Sigmoid colon (tissue), 7 donors: Measurements from ENCODE around the gene TSTD2. TPM values are rescaled to one million over a fixed set of nuclear protein-coding genes. Genes with fewer than 3 reads are reported as not detected.
A peak's percentile ranks its signal among the peaks of the same experiment; 100 is the strongest.

Experiments
- DNase-seq: peaks from one replicate; pipeline ENCODE4 v3.0.0-alpha.2; 2019
- H3K27ac ChIP-seq, 4 donors: fragments of 200-600 bp; sonication (generic); one replicate each; pipeline ENCODE4 v1.5.1; 2016 to 2019; ENCODE audit warnings: mild to moderate bottlenecking in 1 of 4
- H3K27me3 ChIP-seq, 3 donors: fragments of 200-600 bp; sonication (generic); one replicate each; pipeline ENCODE4 v1.5.1; 2019; ENCODE audit warnings: mild to moderate bottlenecking in 1 of 3
- H3K36me3 ChIP-seq, 4 donors: fragments of 200-600 bp; sonication (generic); one replicate each; pipeline ENCODE4 v1.5.1; 2016 to 2019
- H3K4me1 ChIP-seq, 4 donors: fragments of 200-600 bp; sonication (generic); one replicate each; pipeline ENCODE4 v1.5.1; 2017 to 2019
- H3K4me3 ChIP-seq, 4 donors: fragments of 200-600 bp; sonication (generic); one replicate each; pipeline ENCODE4 v1.5.1; 2017 to 2019; ENCODE audit warnings: mild to moderate bottlenecking in 2 of 4, moderate library complexity in 1 of 4
- H3K9me3 ChIP-seq, 4 donors: fragments of 200-600 bp in 3 of 4; sonication (generic) in 3 of 4; one replicate each; pipeline versions ENCODE4 v1.5.1 to v1.6.1; 2013 to 2019
- EP300 ChIP-seq, 4 donors: sonication (generic); formaldehyde crosslinking; IDR thresholded peaks; one replicate each; pipeline ENCODE4 v1.6.1; 2017; ENCODE audit warnings: antibody characterized with exemption in 4 of 4
- POLR2A ChIP-seq, 2 donors: fragments of 450-650 bp; IDR thresholded peaks; one replicate each; pipeline ENCODE4 v1.6.1; 2016; ENCODE audit warnings: antibody characterized with exemption in 2 of 2, mild to moderate bottlenecking in 2 of 2, moderate library complexity in 2 of 2
- POLR2AphosphoS5 ChIP-seq, 4 donors: sonication (generic); formaldehyde crosslinking; IDR thresholded peaks; one replicate each; pipeline ENCODE4 v1.6.1; 2017; ENCODE audit warnings: antibody characterized with exemption in 4 of 4
- WGBS, 2 donors: extraction: QIAGEN DNeasy Blood & Tissue Kit; methylation state at CpG; one replicate each; pipeline ENCODE4 v1.1.7; 2013; 5-methylcytosine and 5-hydroxymethylcytosine counted together
- intact Hi-C: fragments of 100-400 bp; cut with DNase I; formaldehyde crosslinking; loops from one replicate; pipeline ENCODE4 v1.15.1; 2023
- polyA plus RNA-seq, 3 donors: library from polyadenylated mRNA; stranded (reverse); fragments of 200-250 nt; gene quantifications; one replicate each; pipeline ENCODE4 v1.2.3, GENCODE V29; 2013
- total RNA-seq, 4 donors: library from RNA; depleted of rRNA; stranded (reverse); fragments of >200 nt; gene quantifications; one replicate each; pipeline ENCODE4 v1.1.0, GENCODE V29; 2016
- TF ChIP-seq, protein P1 (sequence below), 4 experiments: fragments of 450-650 bp in 3 of 4; fragments of 200-600 bp in 1 of 4; IDR thresholded peaks; one replicate each; pipeline ENCODE4 v1.5.1; 2016 to 2019; ENCODE audit warnings: antibody characterized with exemption in 4 of 4, mild to moderate bottlenecking in 3 of 4, moderate library complexity in 2 of 4
- donor health status: healthy with polysubstance abuse.
- donor health status: Bipolar disorder and iron deficiency.
- donor health status: healthy.

TSTD2 gene
- total and polyA plus RNA-seq, 7 donors: 8.4 to 31.2 (median 15.5) TPM

DNA sequence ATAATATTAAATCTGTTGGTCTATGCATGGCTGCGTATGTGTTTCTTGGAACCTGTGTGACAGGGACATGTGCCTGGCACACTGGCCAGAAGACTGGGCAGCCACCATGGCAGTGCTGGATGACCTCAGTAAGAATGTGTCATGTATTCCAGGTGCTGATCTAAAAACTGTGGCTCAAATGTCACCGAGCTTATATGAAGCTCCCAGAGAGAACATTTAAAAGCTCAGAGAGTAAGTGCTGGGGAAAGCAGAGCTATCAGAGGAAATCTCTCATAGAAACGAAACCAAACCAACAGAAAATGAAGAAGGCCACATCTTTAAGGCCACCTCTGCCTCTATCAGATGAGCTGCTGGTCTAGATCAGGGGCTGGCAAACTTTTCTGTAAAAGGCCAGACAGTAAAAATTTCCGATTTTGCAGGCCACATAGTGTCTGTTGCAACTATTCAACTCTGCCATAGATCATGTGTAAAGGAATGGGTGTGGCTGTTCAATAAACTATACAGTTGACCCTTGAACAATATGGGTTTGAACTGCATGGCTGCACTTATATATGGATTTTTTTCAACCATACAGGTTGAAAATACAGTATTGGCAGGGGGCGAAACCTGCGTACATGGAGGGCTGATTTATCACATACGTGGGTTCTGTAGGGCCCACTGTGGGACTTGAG lies 31.8 kb downstream of the TSTD2 start:
- no peak overlapping the region for H3K4me3 ChIP-seq

DNA sequence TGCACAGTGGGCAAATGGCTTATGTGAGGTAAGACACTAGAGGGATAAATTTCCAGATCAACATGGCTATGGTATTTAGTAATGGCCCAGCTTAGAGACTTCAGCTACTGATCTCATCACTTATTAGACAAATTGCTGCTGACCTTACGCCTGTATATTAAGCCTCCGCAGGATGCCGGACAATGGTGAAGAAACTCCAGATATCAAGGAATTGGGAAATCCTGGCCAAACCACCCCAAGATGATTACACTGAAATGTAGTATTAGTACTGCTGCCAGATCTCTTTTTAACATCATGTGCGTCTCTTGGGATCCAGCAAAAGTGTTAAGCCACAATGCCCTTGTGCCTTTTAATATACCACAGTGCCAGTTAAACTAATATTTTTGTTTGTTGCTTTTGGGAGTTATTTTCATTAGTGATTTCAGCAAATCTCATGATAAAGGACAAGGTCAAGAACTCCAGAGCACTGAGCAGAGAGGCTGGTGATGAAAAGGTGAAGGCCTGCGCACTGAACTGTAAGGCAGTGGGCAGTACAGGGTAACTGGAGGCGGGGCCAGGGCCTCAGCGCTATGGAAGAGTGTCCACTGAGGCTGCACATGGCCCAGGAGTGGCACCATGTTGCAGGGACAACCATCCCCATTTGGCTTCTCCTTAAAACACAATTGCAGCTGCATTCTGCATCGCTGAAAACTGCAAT lies 32.5 kb downstream of the TSTD2 start:
- H3K4me1 ChIP-seq: peaks cover 0 to 31% (median 19%) of the 10 kb centered on the region in 4 donors
- WGBS, 2 donors: 97% methylated on average over 8 of the region's 8 CpGs
- no peaks in the 10 kb centered on the region for H3K27me3 ChIP-seq
- intact Hi-C loops: no loop called here
- H3K9me3 ChIP-seq: no peaks in the 10 kb centered on the region
- no peak for TF ChIP-seq POLR2AphosphoS5 (IDR thresholded peaks at IDR 0.05)
- TF ChIP-seq POLR2A (IDR thresholded peaks at IDR 0.05): no peak
- no peak for TF ChIP-seq EP300 (IDR thresholded peaks at IDR 0.05)
- TF ChIP-seq, protein P1, sequence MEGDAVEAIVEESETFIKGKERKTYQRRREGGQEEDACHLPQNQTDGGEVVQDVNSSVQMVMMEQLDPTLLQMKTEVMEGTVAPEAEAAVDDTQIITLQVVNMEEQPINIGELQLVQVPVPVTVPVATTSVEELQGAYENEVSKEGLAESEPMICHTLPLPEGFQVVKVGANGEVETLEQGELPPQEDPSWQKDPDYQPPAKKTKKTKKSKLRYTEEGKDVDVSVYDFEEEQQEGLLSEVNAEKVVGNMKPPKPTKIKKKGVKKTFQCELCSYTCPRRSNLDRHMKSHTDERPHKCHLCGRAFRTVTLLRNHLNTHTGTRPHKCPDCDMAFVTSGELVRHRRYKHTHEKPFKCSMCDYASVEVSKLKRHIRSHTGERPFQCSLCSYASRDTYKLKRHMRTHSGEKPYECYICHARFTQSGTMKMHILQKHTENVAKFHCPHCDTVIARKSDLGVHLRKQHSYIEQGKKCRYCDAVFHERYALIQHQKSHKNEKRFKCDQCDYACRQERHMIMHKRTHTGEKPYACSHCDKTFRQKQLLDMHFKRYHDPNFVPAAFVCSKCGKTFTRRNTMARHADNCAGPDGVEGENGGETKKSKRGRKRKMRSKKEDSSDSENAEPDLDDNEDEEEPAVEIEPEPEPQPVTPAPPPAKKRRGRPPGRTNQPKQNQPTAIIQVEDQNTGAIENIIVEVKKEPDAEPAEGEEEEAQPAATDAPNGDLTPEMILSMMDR (IDR thresholded peaks at IDR 0.05): no peak
- H3K4me3 ChIP-seq: no peak overlapping the region
- H3K27ac ChIP-seq: no peak overlapping the region
- peaks cover 32 to 65% (median 42%) of the 10 kb centered on the region in 4 donors for H3K36me3 ChIP-seq
- DNase-seq: no peak

More for the DNA sequence above, 31.8 kb downstream of the TSTD2 start:
- no peaks in the 10 kb centered on the region for H3K27me3 ChIP-seq
- H3K9me3 ChIP-seq: no peaks in the 10 kb centered on the region
- H3K27ac ChIP-seq: no peak overlapping the region
- TF ChIP-seq, protein P1 (IDR thresholded peaks at IDR 0.05): no peak
- no peak for TF ChIP-seq POLR2AphosphoS5 (IDR thresholded peaks at IDR 0.05)
- no peak for TF ChIP-seq POLR2A (IDR thresholded peaks at IDR 0.05)
- no peak for TF ChIP-seq EP300 (IDR thresholded peaks at IDR 0.05)
- peaks cover 0 to 26% (median 16%) of the 10 kb centered on the region in 4 donors for H3K4me1 ChIP-seq
- 62 to 87% methylated on average over 7 of the region's 7 CpGs for WGBS, 2 donors
- DNase-seq: no peak
- intact Hi-C loops: no loop called here
- peaks cover 34 to 71% (median 43%) of the 10 kb centered on the region in 4 donors for H3K36me3 ChIP-seq

DNA sequence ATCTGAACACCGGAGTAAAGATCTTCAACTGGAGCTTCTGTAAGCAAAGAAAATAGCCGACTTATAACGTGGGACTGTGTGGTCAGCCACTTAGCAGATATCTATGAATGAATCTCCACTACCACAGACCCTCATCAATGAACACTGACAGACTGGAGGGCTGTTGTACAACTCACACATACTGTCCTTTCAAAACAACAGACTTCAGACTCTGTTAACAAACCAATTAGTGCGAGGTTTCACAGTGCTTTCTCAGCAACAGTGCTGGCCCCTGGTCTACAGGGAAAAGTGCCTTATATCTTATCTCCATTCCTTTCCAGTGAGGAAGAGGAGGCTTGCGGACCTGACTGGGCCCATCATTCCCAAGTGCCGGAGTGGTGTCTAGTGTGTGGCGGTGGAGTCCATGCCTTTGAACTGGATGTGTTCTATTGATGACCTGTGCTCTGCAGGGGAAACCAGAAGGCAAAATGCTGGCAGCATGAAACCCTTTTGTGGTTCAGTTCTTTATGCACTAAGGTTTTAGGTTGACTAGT lies 33.8 kb downstream of the TSTD2 start:
- H3K9me3 ChIP-seq: no peaks in the 10 kb centered on the region
- no peak overlapping the region for H3K27ac ChIP-seq
- H3K36me3 ChIP-seq: peaks cover 20 to 52% (median 32%) of the 10 kb centered on the region in 4 donors
- WGBS, 2 donors: 85 to 89% methylated on average over 7 of the region's 7 CpGs
- no peaks in the 10 kb centered on the region for H3K27me3 ChIP-seq
- H3K4me1 ChIP-seq: peaks cover 0 to 42% (median 25%) of the 10 kb centered on the region in 4 donors
- intact Hi-C loops: loop anchor here (2.0 kb wide), 1 partner anchor 15 kb away; no protein-coding TSS in a partner anchor
- no peak overlapping the region for H3K4me3 ChIP-seq
- DNase-seq: no peak
- TF ChIP-seq EP300 (IDR thresholded peaks at IDR 0.05) (no peak), POLR2AphosphoS5 (IDR thresholded peaks at IDR 0.05) (no peak), POLR2A (IDR thresholded peaks at IDR 0.05) (no peak)
- TF ChIP-seq, protein P1 (IDR thresholded peaks at IDR 0.05): no peak

DNA sequence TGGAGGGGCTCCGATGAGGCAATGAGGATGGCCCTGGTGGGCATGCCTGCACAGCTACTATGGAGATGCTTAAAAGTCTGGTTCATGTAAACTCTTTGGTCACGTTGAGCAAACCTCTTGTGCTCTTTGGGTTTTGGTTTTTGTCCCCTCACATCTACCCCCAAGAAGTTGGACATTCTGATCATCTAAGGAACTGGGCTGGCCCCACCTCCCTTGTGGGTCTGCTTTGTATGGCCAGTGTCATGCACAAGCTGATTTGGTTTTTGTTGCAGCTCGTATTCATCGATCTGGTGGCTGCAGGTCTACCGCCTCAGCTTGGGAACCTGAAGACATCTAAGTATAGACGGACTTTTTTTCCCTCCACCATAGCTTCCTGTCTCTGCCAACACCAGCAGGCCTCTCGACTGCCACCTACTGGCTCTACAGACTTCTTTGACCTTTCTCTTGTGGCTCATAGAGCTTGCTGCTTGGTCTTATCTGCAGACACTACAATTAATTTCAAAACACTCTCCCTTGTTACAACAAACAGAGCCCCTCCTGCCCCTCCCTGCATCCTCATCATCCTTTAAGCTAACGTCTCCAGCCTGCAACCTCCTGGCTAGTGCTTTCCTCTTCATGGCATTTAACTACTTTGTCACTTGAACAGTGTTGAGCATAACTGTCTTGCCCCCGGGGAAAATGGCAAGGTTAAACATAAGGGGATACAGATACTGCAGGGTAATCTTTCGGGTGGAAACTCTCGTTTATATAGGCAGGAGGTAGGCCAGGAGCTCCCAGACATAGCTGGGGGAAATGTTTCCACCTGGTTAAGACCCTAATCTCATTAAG lies 34.5 kb downstream of the TSTD2 start:
- Histone ChIP-seq H3K27ac (peak overlapping the region in 3 of 4 donors; percentile 18 to 64 (median 61)), H3K36me3 (peaks cover 20 to 45% (median 29%) of the 10 kb centered on the region in 4 donors), H3K4me1 (peaks cover 0 to 49% (median 32%) of the 10 kb centered on the region in 4 donors), H3K9me3 (no peaks in the 10 kb centered on the region), H3K4me3 (no peak overlapping the region), H3K27me3 (no peaks in the 10 kb centered on the region)
- 21 to 31% methylated on average over 11 of the region's 11 CpGs for WGBS, 2 donors
- intact Hi-C loops: loop anchor here (1.0 to 2.0 kb wide), 2 partner anchors 16 to 130 kb away; no protein-coding TSS in a partner anchor
- DNase-seq: peak; percentile 89
- TF ChIP-seq POLR2AphosphoS5 (IDR thresholded peaks at IDR 0.05) (peak in 2 of 4 donors; percentile 46 to 50), EP300 (IDR thresholded peaks at IDR 0.05) (no peak), POLR2A (IDR thresholded peaks at IDR 0.05) (no peak)
- TF ChIP-seq, protein P1 (IDR thresholded peaks at IDR 0.05): peak; percentile 74 to 82 (median 81)
